ENCODE results near the gene CLIC1.

DNA sequence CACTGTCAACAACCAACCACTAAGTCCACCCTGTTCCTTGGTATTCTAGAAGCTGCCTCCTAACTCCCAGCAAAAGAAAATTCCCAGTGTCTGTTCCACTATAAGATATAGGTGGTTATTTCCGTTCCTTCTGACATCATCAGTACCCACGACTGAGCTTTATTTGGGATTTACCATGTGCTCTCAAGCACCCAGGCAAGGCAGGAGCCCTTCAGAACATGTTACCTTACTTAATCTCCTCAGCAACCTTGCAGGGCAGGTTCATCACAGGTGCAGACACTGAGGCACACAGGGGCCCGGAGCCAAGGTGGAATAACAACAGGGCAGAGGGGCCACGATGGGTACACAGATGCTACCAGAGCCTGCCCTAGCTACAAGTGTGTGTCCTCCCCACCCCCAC is 44.0 kb downstream of the CLIC1 start:
- TF ChIP-seq, protein P1, sequence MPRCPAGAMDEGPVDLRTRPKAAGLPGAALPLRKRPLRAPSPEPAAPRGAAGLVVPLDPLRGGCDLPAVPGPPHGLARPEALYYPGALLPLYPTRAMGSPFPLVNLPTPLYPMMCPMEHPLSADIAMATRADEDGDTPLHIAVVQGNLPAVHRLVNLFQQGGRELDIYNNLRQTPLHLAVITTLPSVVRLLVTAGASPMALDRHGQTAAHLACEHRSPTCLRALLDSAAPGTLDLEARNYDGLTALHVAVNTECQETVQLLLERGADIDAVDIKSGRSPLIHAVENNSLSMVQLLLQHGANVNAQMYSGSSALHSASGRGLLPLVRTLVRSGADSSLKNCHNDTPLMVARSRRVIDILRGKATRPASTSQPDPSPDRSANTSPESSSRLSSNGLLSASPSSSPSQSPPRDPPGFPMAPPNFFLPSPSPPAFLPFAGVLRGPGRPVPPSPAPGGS (IDR thresholded peaks at IDR 0.05) = no peak
- TF ChIP-seq, protein P2, sequence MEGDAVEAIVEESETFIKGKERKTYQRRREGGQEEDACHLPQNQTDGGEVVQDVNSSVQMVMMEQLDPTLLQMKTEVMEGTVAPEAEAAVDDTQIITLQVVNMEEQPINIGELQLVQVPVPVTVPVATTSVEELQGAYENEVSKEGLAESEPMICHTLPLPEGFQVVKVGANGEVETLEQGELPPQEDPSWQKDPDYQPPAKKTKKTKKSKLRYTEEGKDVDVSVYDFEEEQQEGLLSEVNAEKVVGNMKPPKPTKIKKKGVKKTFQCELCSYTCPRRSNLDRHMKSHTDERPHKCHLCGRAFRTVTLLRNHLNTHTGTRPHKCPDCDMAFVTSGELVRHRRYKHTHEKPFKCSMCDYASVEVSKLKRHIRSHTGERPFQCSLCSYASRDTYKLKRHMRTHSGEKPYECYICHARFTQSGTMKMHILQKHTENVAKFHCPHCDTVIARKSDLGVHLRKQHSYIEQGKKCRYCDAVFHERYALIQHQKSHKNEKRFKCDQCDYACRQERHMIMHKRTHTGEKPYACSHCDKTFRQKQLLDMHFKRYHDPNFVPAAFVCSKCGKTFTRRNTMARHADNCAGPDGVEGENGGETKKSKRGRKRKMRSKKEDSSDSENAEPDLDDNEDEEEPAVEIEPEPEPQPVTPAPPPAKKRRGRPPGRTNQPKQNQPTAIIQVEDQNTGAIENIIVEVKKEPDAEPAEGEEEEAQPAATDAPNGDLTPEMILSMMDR (IDR thresholded peaks at IDR 0.05) = no peak
- TF ChIP-seq SMC3 (IDR thresholded peaks at IDR 0.05) (no peak), GATA3 (IDR thresholded peaks at IDR 0.05; ENCODE audit: borderline replicate concordance) (no peak), EP300 (IDR thresholded peaks at IDR 0.05) (no peak), RNF2 (IDR thresholded peaks at IDR 0.05; ENCODE audit: borderline replicate concordance, low read depth) (no peak), PHF8 (IDR thresholded peaks at IDR 0.05; ENCODE audit: borderline replicate concordance, low read depth) (no peak), ESRRA (IDR thresholded peaks at IDR 0.05; ENCODE audit: borderline replicate concordance, low read length) (no peak), POLR2A (IDR thresholded peaks at IDR 0.05; ENCODE audit: low read length) (no peak)
- TF ChIP-seq, protein P3, sequence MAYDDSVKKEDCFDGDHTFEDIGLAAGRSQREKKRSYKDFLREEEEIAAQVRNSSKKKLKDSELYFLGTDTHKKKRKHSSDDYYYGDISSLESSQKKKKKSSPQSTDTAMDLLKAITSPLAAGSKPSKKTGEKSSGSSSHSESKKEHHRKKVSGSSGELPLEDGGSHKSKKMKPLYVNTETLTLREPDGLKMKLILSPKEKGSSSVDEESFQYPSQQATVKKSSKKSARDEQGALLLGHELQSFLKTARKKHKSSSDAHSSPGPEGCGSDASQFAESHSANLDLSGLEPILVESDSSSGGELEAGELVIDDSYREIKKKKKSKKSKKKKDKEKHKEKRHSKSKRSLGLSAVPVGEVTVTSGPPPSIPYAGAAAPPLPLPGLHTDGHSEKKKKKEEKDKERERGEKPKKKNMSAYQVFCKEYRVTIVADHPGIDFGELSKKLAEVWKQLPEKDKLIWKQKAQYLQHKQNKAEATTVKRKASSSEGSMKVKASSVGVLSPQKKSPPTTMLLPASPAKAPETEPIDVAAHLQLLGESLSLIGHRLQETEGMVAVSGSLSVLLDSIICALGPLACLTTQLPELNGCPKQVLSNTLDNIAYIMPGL (CRISPR knock-in tag; IDR thresholded peaks at IDR 0.05; ENCODE audit: borderline replicate concordance) = no peak
- TF ChIP-seq, protein P4, sequence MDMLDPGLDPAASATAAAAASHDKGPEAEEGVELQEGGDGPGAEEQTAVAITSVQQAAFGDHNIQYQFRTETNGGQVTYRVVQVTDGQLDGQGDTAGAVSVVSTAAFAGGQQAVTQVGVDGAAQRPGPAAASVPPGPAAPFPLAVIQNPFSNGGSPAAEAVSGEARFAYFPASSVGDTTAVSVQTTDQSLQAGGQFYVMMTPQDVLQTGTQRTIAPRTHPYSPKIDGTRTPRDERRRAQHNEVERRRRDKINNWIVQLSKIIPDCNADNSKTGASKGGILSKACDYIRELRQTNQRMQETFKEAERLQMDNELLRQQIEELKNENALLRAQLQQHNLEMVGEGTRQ (IDR thresholded peaks at IDR 0.05) = no peak
- TF ChIP-seq, protein P5, sequence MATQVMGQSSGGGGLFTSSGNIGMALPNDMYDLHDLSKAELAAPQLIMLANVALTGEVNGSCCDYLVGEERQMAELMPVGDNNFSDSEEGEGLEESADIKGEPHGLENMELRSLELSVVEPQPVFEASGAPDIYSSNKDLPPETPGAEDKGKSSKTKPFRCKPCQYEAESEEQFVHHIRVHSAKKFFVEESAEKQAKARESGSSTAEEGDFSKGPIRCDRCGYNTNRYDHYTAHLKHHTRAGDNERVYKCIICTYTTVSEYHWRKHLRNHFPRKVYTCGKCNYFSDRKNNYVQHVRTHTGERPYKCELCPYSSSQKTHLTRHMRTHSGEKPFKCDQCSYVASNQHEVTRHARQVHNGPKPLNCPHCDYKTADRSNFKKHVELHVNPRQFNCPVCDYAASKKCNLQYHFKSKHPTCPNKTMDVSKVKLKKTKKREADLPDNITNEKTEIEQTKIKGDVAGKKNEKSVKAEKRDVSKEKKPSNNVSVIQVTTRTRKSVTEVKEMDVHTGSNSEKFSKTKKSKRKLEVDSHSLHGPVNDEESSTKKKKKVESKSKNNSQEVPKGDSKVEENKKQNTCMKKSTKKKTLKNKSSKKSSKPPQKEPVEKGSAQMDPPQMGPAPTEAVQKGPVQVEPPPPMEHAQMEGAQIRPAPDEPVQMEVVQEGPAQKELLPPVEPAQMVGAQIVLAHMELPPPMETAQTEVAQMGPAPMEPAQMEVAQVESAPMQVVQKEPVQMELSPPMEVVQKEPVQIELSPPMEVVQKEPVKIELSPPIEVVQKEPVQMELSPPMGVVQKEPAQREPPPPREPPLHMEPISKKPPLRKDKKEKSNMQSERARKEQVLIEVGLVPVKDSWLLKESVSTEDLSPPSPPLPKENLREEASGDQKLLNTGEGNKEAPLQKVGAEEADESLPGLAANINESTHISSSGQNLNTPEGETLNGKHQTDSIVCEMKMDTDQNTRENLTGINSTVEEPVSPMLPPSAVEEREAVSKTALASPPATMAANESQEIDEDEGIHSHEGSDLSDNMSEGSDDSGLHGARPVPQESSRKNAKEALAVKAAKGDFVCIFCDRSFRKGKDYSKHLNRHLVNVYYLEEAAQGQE (IDR thresholded peaks at IDR 0.05) = no peak
- TF ChIP-seq, protein P6, sequence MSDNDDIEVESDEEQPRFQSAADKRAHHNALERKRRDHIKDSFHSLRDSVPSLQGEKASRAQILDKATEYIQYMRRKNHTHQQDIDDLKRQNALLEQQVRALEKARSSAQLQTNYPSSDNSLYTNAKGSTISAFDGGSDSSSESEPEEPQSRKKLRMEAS (IDR thresholded peaks at IDR 0.05) = no peak
- TF ChIP-seq, protein P7, sequence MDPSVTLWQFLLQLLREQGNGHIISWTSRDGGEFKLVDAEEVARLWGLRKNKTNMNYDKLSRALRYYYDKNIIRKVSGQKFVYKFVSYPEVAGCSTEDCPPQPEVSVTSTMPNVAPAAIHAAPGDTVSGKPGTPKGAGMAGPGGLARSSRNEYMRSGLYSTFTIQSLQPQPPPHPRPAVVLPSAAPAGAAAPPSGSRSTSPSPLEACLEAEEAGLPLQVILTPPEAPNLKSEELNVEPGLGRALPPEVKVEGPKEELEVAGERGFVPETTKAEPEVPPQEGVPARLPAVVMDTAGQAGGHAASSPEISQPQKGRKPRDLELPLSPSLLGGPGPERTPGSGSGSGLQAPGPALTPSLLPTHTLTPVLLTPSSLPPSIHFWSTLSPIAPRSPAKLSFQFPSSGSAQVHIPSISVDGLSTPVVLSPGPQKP (IDR thresholded peaks at IDR 0.05; ENCODE audit: low read depth, low read length) = no peak

All from A549 (cell line).